ENCODE measurements around the gene DLGAP1.

DNA sequence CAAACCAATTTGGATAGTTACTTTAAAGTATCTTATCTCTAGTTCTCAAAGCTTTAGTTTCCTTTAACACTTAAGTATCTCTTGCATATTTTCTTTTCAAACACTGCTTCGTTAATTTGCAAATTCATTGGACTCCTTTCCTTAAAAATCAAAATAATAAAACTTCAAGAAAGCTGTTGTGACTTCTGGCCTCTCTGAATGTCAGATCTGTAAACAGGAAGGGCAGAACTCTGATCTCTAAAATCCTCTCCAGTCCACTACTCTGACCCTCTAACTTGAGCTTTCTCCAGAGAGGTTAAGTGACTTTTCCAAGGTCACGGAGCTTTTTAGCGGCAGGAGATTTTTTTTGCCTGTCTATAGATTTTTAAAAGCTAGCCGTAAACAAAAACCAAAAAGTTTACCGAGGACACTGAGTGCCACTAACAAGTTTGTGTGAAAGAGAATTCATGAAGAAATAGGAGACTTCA, 849.6 kb downstream of the DLGAP1 start:
- TF ChIP-seq, protein P1, sequence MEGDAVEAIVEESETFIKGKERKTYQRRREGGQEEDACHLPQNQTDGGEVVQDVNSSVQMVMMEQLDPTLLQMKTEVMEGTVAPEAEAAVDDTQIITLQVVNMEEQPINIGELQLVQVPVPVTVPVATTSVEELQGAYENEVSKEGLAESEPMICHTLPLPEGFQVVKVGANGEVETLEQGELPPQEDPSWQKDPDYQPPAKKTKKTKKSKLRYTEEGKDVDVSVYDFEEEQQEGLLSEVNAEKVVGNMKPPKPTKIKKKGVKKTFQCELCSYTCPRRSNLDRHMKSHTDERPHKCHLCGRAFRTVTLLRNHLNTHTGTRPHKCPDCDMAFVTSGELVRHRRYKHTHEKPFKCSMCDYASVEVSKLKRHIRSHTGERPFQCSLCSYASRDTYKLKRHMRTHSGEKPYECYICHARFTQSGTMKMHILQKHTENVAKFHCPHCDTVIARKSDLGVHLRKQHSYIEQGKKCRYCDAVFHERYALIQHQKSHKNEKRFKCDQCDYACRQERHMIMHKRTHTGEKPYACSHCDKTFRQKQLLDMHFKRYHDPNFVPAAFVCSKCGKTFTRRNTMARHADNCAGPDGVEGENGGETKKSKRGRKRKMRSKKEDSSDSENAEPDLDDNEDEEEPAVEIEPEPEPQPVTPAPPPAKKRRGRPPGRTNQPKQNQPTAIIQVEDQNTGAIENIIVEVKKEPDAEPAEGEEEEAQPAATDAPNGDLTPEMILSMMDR (IDR thresholded peaks at IDR 0.05; ENCODE audit: insufficient read depth, low read length, poor library complexity, severe bottlenecking): no peak
- TF ChIP-seq EZH2phosphoT487 (conservative IDR thresholded peaks at IDR 0.05; ENCODE audit: low read length): no peak
